HFFc6 (cell line): Measurements from ENCODE around the gene PARD3B. TPM values are rescaled to one million over a fixed set of nuclear protein-coding genes. Genes with fewer than 3 reads are reported as not detected.
A peak's percentile ranks its signal among the peaks of the same experiment; 100 is the strongest.

Experiments
- DNase-seq: peaks from one replicate; pipeline ENCODE4 v3.0.0-alpha.2; 2018
- H3K27ac Mint-ChIP-seq: 2 replicates; pipeline ENCODE4 v1.8.0; 2020; ENCODE audit warnings: mild to moderate bottlenecking, mixed read lengths
- H3K27me3 Mint-ChIP-seq: 2 replicates; pipeline ENCODE4 v1.8.0; 2021; ENCODE audit warnings: mild to moderate bottlenecking, moderate library complexity, mixed read lengths; ENCODE audit not compliant: insufficient read depth
- H3K36me3 Mint-ChIP-seq: 2 replicates; pipeline ENCODE4 v1.8.0; 2021; ENCODE audit warnings: low read depth, mixed read lengths
- H3K4me1 Mint-ChIP-seq: 2 replicates; pipeline ENCODE4 v1.8.0; 2020; ENCODE audit warnings: low read depth, mixed read lengths
- H3K4me3 Mint-ChIP-seq: 2 replicates; pipeline ENCODE4 v1.8.0; 2020; ENCODE audit warnings: mild to moderate bottlenecking, moderate library complexity, mixed read lengths
- H3K9me3 Mint-ChIP-seq: 2 replicates; pipeline ENCODE4 v1.8.0; 2020; ENCODE audit warnings: mild to moderate bottlenecking, mixed read lengths
- CTCF ChIP-seq: fragments of 200-600 bp; sonication (generic); IDR thresholded peaks from 2 replicates; pipeline ENCODE4 v1.5.0; 2021; ENCODE audit warnings: antibody characterized with exemption, mild to moderate bottlenecking
- total RNA-seq, 6 experiments: library from RNA; stranded (reverse); fragmentation: NEBNext Ultra II Directional; extraction: Animal tissue kit (Norgen Biotek cat#: 25700); gene quantifications; 2 replicates in 1 of 6; 3 replicates in 5 of 6; pipeline ENCODE4 v1.2.3, GENCODE V29; 2021

PARD3B gene
- total RNA-seq, 6 experiments from 2014 or later, result 14.0 to 22.4 (median 15.3) TPM

GRCh38 chr2:204827701-204828590 lies 282.7 kb downstream of the PARD3B start:
- Mint-ChIP-seq H3K27ac (no peak overlapping the region), H3K4me1 (peaks cover 11% of the 10 kb centered on the region), H3K36me3 (no peaks in the 10 kb centered on the region), H3K27me3 (no peaks in the 10 kb centered on the region; the same call in 1 of the 2 replicates), H3K4me3 (no peak overlapping the region), H3K9me3 (no peaks in the 10 kb centered on the region)
- no peak for TF ChIP-seq CTCF
- no peak for DNase-seq

GRCh38 chr2:204834716-204835384 lies 289.6 kb downstream of the PARD3B start:
- no peak for DNase-seq
- H3K27me3 Mint-ChIP-seq, result no peaks in the 10 kb centered on the region; the same call in 1 of the 2 replicates
- H3K27ac Mint-ChIP-seq, result no peak overlapping the region
- H3K9me3 Mint-ChIP-seq, result no peaks in the 10 kb centered on the region
- H3K4me3 Mint-ChIP-seq, result no peak overlapping the region
- no peaks in the 10 kb centered on the region for H3K4me1 Mint-ChIP-seq
- TF ChIP-seq CTCF, result no peak
- no peaks in the 10 kb centered on the region for H3K36me3 Mint-ChIP-seq

- H3K4me1 Mint-ChIP-seq, result no peaks in the 10 kb centered on the region
- DNase-seq, result no peak
- H3K4me3 Mint-ChIP-seq, result no peak overlapping the region
- H3K27ac Mint-ChIP-seq, result no peak overlapping the region
- no peaks in the 10 kb centered on the region for H3K36me3 Mint-ChIP-seq
- TF ChIP-seq CTCF, result no peak
- H3K27me3 Mint-ChIP-seq, result no peaks in the 10 kb centered on the region; the same call in 1 of the 2 replicates
- no peaks in the 10 kb centered on the region for H3K9me3 Mint-ChIP-seq
Observed at GRCh38 chr2:204835786-204836185, 290.5 kb downstream of the PARD3B start.

GRCh38 chr2:204840504-204840903 lies 295.2 kb downstream of the PARD3B start:
- no peak for TF ChIP-seq CTCF
- Mint-ChIP-seq H3K27me3 (no peaks in the 10 kb centered on the region), H3K4me3 (no peak overlapping the region), H3K9me3 (no peaks in the 10 kb centered on the region), H3K27ac (no peak overlapping the region), H3K4me1 (peaks cover 22% of the 10 kb centered on the region), H3K36me3 (no peaks in the 10 kb centered on the region)
- no peak for DNase-seq

- no peak for DNase-seq
- Mint-ChIP-seq H3K27ac (peak overlapping the region; percentile 84), H3K27me3 (no peaks in the 10 kb centered on the region), H3K36me3 (no peaks in the 10 kb centered on the region), H3K9me3 (no peaks in the 10 kb centered on the region), H3K4me3 (peak overlapping the region; percentile 78), H3K4me1 (peaks cover 22% of the 10 kb centered on the region)
- TF ChIP-seq CTCF, result no peak
Observed at GRCh38 chr2:204842068-204842467, 296.8 kb downstream of the PARD3B start.
